PC-9 (cell line): ENCODE measurements around the gene ANXA6. TPM values are rescaled to one million over a fixed set of nuclear protein-coding genes. Genes with fewer than 3 reads are reported as not detected.
A peak's percentile ranks its signal among the peaks of the same experiment; 100 is the strongest.

Experiments
- BruUV-seq: library from RNA; stranded (reverse); fragments of 400-500 nt; replicated peaks from 2 replicates; lab custom pipeline; 2021; lab: Mats Ljungman, UMichigan
- CTCF ChIA-PET: fragments of 300-600 bp; sonication (Branson Sonifier 250); formaldehyde crosslinking; loops from one replicate; lab custom pipeline; 2022; ENCODE audit warnings: antibody characterized with exemption; lab: Charles Lee
- POLR2A ChIA-PET: fragments of 300-600 bp; sonication (Branson Sonifier 250); formaldehyde crosslinking; loops from one replicate; lab custom pipeline; 2022; ENCODE audit warnings: antibody characterized with exemption; ENCODE audit not compliant: unreplicated experiment; lab: Charles Lee
- DNase-seq, 2 experiments: peaks; one replicate each; pipeline versions ENCODE4 v3.0.0 to v3.0.0-alpha.2; 2015 to 2022; ENCODE audit warnings: mixed read lengths in 1 of 2
- H2AFZ ChIP-seq: fragments of 200-600 bp; sonication (generic); 2 replicates; pipeline ENCODE4 v1.8.1; 2017; ENCODE audit warnings: antibody characterized with exemption
- H3F3A ChIP-seq: fragments of 200-600 bp; sonication (generic); 2 replicates; pipeline ENCODE4 v1.8.1; 2017; ENCODE audit warnings: antibody characterized with exemption, mild to moderate bottlenecking, low read depth; ENCODE audit not compliant: insufficient read depth
- H3K27ac ChIP-seq: fragments of 200-600 bp; sonication (generic); 2 replicates; pipeline ENCODE4 v1.6.1; 2016; ENCODE audit warnings: mixed run types
- H3K27me3 ChIP-seq: fragments of 200-600 bp; sonication (generic); 2 replicates; pipeline ENCODE4 v1.6.1; 2016; ENCODE audit warnings: low read depth, mixed run types; ENCODE audit not compliant: insufficient read depth
- H3K36me3 ChIP-seq: fragments of 200-600 bp; sonication (generic); 2 replicates; pipeline ENCODE4 v1.6.1; 2016; ENCODE audit warnings: low read depth, mixed run types
- H3K4me1 ChIP-seq: fragments of 200-600 bp; sonication (generic); replicated peaks from 2 replicates; pipeline ENCODE4 v1.6.1; 2016; ENCODE audit warnings: mixed run types; ENCODE audit not compliant: insufficient read depth
- H3K4me2 ChIP-seq: fragments of 200-600 bp; sonication (generic); 2 replicates; pipeline ENCODE4 v1.6.1; 2017; ENCODE audit warnings: mixed run types
- H3K4me3 ChIP-seq: fragments of 200-600 bp; sonication (generic); 2 replicates; pipeline ENCODE4 v1.6.1; 2016; ENCODE audit warnings: mixed run types
- H3K79me2 ChIP-seq: fragments of 200-600 bp; sonication (generic); 2 replicates; pipeline ENCODE4 v1.6.1; 2017; ENCODE audit warnings: low read depth, mixed run types
- H3K9me2 ChIP-seq: fragments of 200-600 bp; sonication (generic); 2 replicates; pipeline ENCODE4 v1.8.1; 2017; ENCODE audit warnings: mild to moderate bottlenecking; ENCODE audit not compliant: insufficient read depth
- H3K9me3 ChIP-seq: fragments of 200-600 bp; sonication (generic); 2 replicates; pipeline ENCODE4 v1.8.1; 2016; ENCODE audit warnings: low read depth; ENCODE audit not compliant: insufficient read depth
- H4K20me1 ChIP-seq: fragments of 200-600 bp; sonication (generic); 2 replicates; pipeline ENCODE4 v1.8.1; 2017; ENCODE audit not compliant: insufficient read depth
- CTCF ChIP-seq: fragments of 200-600 bp; sonication (generic); conservative IDR thresholded peaks from 2 replicates; pipeline ENCODE4 v1.6.1; 2017; ENCODE audit warnings: mixed run types, antibody characterized with exemption, mild to moderate bottlenecking, moderate library complexity
- EZH2 ChIP-seq: fragments of 200-600 bp; sonication (generic); IDR thresholded peaks from 2 replicates; pipeline ENCODE4 v1.8.0; 2017; ENCODE audit warnings: antibody characterized with exemption, low read depth
- intact Hi-C: fragments of 100-400 bp; cut with micrococcal nuclease; formaldehyde crosslinking; loops from one replicate; pipeline ENCODE4 v1.10.0; 2022; ENCODE audit not compliant: unreplicated experiment
- total RNA-seq: library from RNA; stranded (reverse); gene quantifications from 2 replicates; pipeline ENCODE4 v1.2.3, GENCODE V29; 2021

Gene ANXA6
- total RNA-seq, 1 experiment from 2014 or later, result 22.4 TPM

GRCh38 chr5:151137067-151137825 lies 20.3 kb downstream of the ANXA6 start:
- Histone ChIP-seq H3K9me2 (no peaks in the 10 kb centered on the region), H3K79me2 (no peaks in the 10 kb centered on the region), H2AFZ (no peak overlapping the region), H3F3A (no peaks in the 10 kb centered on the region), H3K4me2 (no peak overlapping the region), H3K4me1 (no peaks in the 10 kb centered on the region), H3K27me3 (no peaks in the 10 kb centered on the region), H3K36me3 (no peaks in the 10 kb centered on the region), H4K20me1 (no peaks in the 10 kb centered on the region), H3K27ac (no peak overlapping the region), H3K4me3 (no peak overlapping the region), H3K9me3 (no peaks in the 10 kb centered on the region)
- CTCF ChIA-PET, result no interaction called here
- intact Hi-C loops, result no loop called here
- TF ChIP-seq EZH2 (no peak), CTCF (no peak)
- no peak for DNase-seq
- BruUV-seq, result no TSS peak
- POLR2A ChIA-PET, result no interaction called here

GRCh38 chr5:151134228-151134627 lies 23.4 kb downstream of the ANXA6 start:
- Histone ChIP-seq H4K20me1 (no peaks in the 10 kb centered on the region), H3K27ac (no peak overlapping the region), H3F3A (no peaks in the 10 kb centered on the region), H3K9me3 (no peaks in the 10 kb centered on the region), H3K4me1 (no peaks in the 10 kb centered on the region), H3K9me2 (no peaks in the 10 kb centered on the region), H3K4me2 (no peak overlapping the region), H3K27me3 (no peaks in the 10 kb centered on the region), H3K79me2 (no peaks in the 10 kb centered on the region), H3K36me3 (no peaks in the 10 kb centered on the region), H2AFZ (no peak overlapping the region), H3K4me3 (no peak overlapping the region)
- peak; percentile 17 to 41 for DNase-seq
- no TSS peak for BruUV-seq
- POLR2A ChIA-PET, result no interaction called here
- intact Hi-C loops, result loop anchor here (5.0 kb wide), 1 partner anchor 88 kb away; the partner anchor contains the start of gene CCDC69
- CTCF ChIA-PET, result no interaction called here
- TF ChIP-seq CTCF (no peak), EZH2 (no peak)

- no peak overlapping the region for H3K4me3 ChIP-seq
- no peak overlapping the region for H2AFZ ChIP-seq
- no peaks in the 10 kb centered on the region for H3K79me2 ChIP-seq
- no peak for TF ChIP-seq CTCF
- TF ChIP-seq EZH2, result no peak
- no TSS peak for BruUV-seq
- intact Hi-C loops, result loop anchor here (5.0 kb wide), 1 partner anchor 89 kb away; the partner anchor contains the start of gene CCDC69
- H3K4me2 ChIP-seq, result no peak overlapping the region
- DNase-seq, result no peak
- no peaks in the 10 kb centered on the region for H3K9me2 ChIP-seq
- no peaks in the 10 kb centered on the region for H3K4me1 ChIP-seq
- ChIA-PET CTCF (no interaction called here), POLR2A (no interaction called here)
- no peak overlapping the region for H3K27ac ChIP-seq
- no peaks in the 10 kb centered on the region for H3K9me3 ChIP-seq
- no peaks in the 10 kb centered on the region for H3F3A ChIP-seq
- H4K20me1 ChIP-seq, result no peaks in the 10 kb centered on the region
- no peaks in the 10 kb centered on the region for H3K27me3 ChIP-seq
- no peaks in the 10 kb centered on the region for H3K36me3 ChIP-seq
Measured at GRCh38 chr5:151132963-151133362, 24.6 kb downstream of the ANXA6 start.
